HCT116 (cell line): ENCODE results near the gene SPIRE1. TPM values are rescaled to one million over a fixed set of nuclear protein-coding genes. Genes with fewer than 3 reads are reported as not detected.
A peak's percentile ranks its signal among the peaks of the same experiment; 100 is the strongest.

Experiments
- ATAC-seq: fragments of 200-7000 bp; cut with Tn5 transposase; 2 replicates; pipeline ENCODE4 v1.9.1; 2020; ENCODE audit warnings: mild to moderate bottlenecking, moderate library complexity
- BruUV-seq: library from RNA; stranded (reverse); fragments of 400-500 nt; replicated peaks from 2 replicates; lab custom pipeline; 2021; lab: Mats Ljungman, UMichigan
- CTCF ChIA-PET: fragments of 300-600 bp; sonication (Branson Sonifier 250); formaldehyde crosslinking; loops from one replicate; lab custom pipeline; 2021; ENCODE audit warnings: antibody characterized with exemption; lab: Charles Lee
- POLR2A ChIA-PET: fragments of 300-600, 350-600 bp; sonication (Branson Sonifier 250); formaldehyde crosslinking; loops from one replicate; lab custom pipeline; 2021; ENCODE audit warnings: antibody characterized with exemption; lab: Charles Lee
- RAD21 ChIA-PET, 2 experiments: fragments of 300-600 bp; sonication (Branson Sonifier 250); formaldehyde crosslinking; loops; one replicate each; lab custom pipeline; 2023; ENCODE audit warnings: low total read pairs in 2 of 2; ENCODE audit not compliant: uncharacterized antibody in 2 of 2, unreplicated experiment in 2 of 2, low non-redundant PET in 1 of 2; lab: Charles Lee
- DNase-seq: peaks from one replicate; pipeline ENCODE4 v3.0.0-alpha.2; 2010; ENCODE audit warnings: low read depth, low spot score
- H2AFZ ChIP-seq: fragments of 200-600 bp; shearing (Covaris generic), sonication (generic); 2 replicates; pipeline ENCODE4 v1.6.1; 2017; ENCODE audit warnings: low read depth, mixed run types, mixed read lengths, antibody characterized with exemption, low read length; ENCODE audit not compliant: poor library complexity, severe bottlenecking
- H3K27ac ChIP-seq: 2 replicates; pipeline ENCODE4 v1.5.1; 2012; ENCODE audit warnings: low read depth, low read length
- H3K27me3 ChIP-seq: fragments of 200-600 bp; sonication (generic); 2 replicates; pipeline ENCODE4 v1.6.1; 2016; ENCODE audit warnings: mixed run types, low read length, mixed read lengths; ENCODE audit not compliant: insufficient read depth
- H3K36me3 ChIP-seq, 2 experiments: fragments of 200-500 bp in 1 of 2; fragments of 200-600 bp in 1 of 2; sonication (Bioruptor generic) in 1 of 2; sonication (generic) in 1 of 2; 2 replicates each; pipeline versions ENCODE4 v1.5.1 to v1.6.1; 2014 to 2016; ENCODE audit warnings: low read length in 2 of 2, inconsistent platforms in 1 of 2, mixed read lengths in 1 of 2, mixed run types in 1 of 2; ENCODE audit not compliant: insufficient read depth in 2 of 2, control insufficient read depth in 1 of 2
- H3K4me1 ChIP-seq, 2 experiments: fragments of 200-600 bp in 1 of 2; sonication (generic) in 1 of 2; 2 replicates each; pipeline versions ENCODE4 v1.5.1 to v1.6.1; 2012 to 2017; ENCODE audit warnings: low read length in 2 of 2, inconsistent platforms in 1 of 2, mild to moderate bottlenecking in 1 of 2, mixed read lengths in 1 of 2, mixed run types in 1 of 2, moderate library complexity in 1 of 2; ENCODE audit not compliant: insufficient read depth in 2 of 2, control insufficient read depth in 1 of 2
- H3K4me2 ChIP-seq: fragments of 200-600 bp; sonication (generic); 2 replicates; pipeline ENCODE4 v1.6.1; 2017; ENCODE audit warnings: mixed run types, low read length, mixed read lengths
- H3K4me3 ChIP-seq, 2 experiments: fragments of 200-600 bp in 1 of 2; sonication (generic) in 1 of 2; replicated peaks in 1 of 2; 2 replicates each; pipeline ENCODE4 v1.5.1; 2011 to 2016; ENCODE audit warnings: low read length in 2 of 2, control low read depth in 1 of 2, low read depth in 1 of 2, mild to moderate bottlenecking in 1 of 2, mixed read lengths in 1 of 2, mixed run types in 1 of 2
- H3K79me2 ChIP-seq: fragments of 200-600 bp; sonication (generic); 2 replicates; pipeline ENCODE4 v1.6.1; 2017; ENCODE audit warnings: mild to moderate bottlenecking, mixed run types, low read length, moderate library complexity, mixed read lengths; ENCODE audit not compliant: insufficient read depth
- H3K9ac ChIP-seq: fragments of 200-600 bp; sonication (generic); 2 replicates; pipeline ENCODE4 v1.6.1; 2016; ENCODE audit warnings: low read length, mixed read lengths
- H3K9me2 ChIP-seq: fragments of 200-600 bp; sonication (generic), shearing (Covaris generic); 2 replicates; pipeline ENCODE4 v1.6.1; 2017; ENCODE audit warnings: mixed run types, mild to moderate bottlenecking, moderate library complexity; ENCODE audit not compliant: insufficient read depth
- H3K9me3 ChIP-seq, 2 experiments: fragments of 200-500 bp in 1 of 2; fragments of 200-600 bp in 1 of 2; sonication (Bioruptor generic) in 1 of 2; sonication (generic) in 1 of 2; 2 replicates each; pipeline ENCODE4 v1.6.1; 2014 to 2017; ENCODE audit warnings: low read length in 2 of 2, mixed read lengths in 2 of 2, inconsistent platforms in 1 of 2, low read depth in 1 of 2, mild to moderate bottlenecking in 1 of 2, mixed run types in 1 of 2, moderate library complexity in 1 of 2; ENCODE audit not compliant: control insufficient read depth in 1 of 2, insufficient read depth in 1 of 2
- H4K20me1 ChIP-seq: fragments of 200-600 bp; sonication (generic), shearing (Covaris generic); 2 replicates; pipeline ENCODE4 v1.6.1; 2017; ENCODE audit warnings: mixed run types, mild to moderate bottlenecking, moderate library complexity; ENCODE audit not compliant: insufficient read depth
- CBX3 ChIP-seq: IDR thresholded peaks from 2 replicates; pipeline ENCODE4 v1.6.1; 2012; ENCODE audit warnings: low read depth
- CEBPB ChIP-seq: IDR thresholded peaks from 2 replicates; pipeline ENCODE4 v1.6.1; 2012; ENCODE audit warnings: low read depth
- EGR1 ChIP-seq: IDR thresholded peaks from 2 replicates; pipeline ENCODE4 v1.6.1; 2012; ENCODE audit warnings: low read depth
- ELF1 ChIP-seq: IDR thresholded peaks from 2 replicates; pipeline ENCODE4 v1.6.1; 2012; ENCODE audit warnings: low read depth, borderline replicate concordance
- EZH2phosphoT487 ChIP-seq: fragments of 200-600 bp; IDR thresholded peaks from 2 replicates; pipeline ENCODE4 v1.6.1; 2018; ENCODE audit warnings: antibody characterized with exemption, borderline replicate concordance
- RAD21 ChIP-seq: IDR thresholded peaks from 2 replicates; pipeline ENCODE4 v1.6.1; 2012; ENCODE audit warnings: low read depth, mild to moderate bottlenecking
- SP1 ChIP-seq: IDR thresholded peaks from 2 replicates; pipeline ENCODE4 v1.6.1; 2012; ENCODE audit warnings: low read depth
- TCF7L2 ChIP-seq: IDR thresholded peaks from 2 replicates; pipeline ENCODE4 v1.7.0; 2011; ENCODE audit warnings: borderline replicate concordance, inconsistent platforms; ENCODE audit not compliant: insufficient read depth, insufficient read length; ENCODE audit errors: extremely low read depth
- intact Hi-C: fragments of 100-400 bp; cut with micrococcal nuclease; formaldehyde crosslinking; loops from 2 replicates; pipeline ENCODE4 v1.10.0; 2022
- total RNA-seq: library from RNA; stranded (reverse); gene quantifications from one replicate; pipeline ENCODE4 v1.2.1, GENCODE V29; 2021; ENCODE audit not compliant: unreplicated experiment
- TF ChIP-seq, protein P1 (sequence below), 3 experiments: fragments of 200-600 bp in 1 of 3; sonication (generic) in 1 of 3; IDR thresholded peaks in 2 of 3; conservative IDR thresholded peaks in 1 of 3; 2 replicates each; pipeline ENCODE4 v1.5.1; 2012 to 2017; ENCODE audit warnings: low read depth in 2 of 3, low read length in 2 of 3, antibody characterized with exemption in 1 of 3, borderline replicate concordance in 1 of 3, control low read depth in 1 of 3, mild to moderate bottlenecking in 1 of 3, mixed read lengths in 1 of 3, mixed run types in 1 of 3, moderate library complexity in 1 of 3; ENCODE audit not compliant: insufficient read depth in 1 of 3
- TF ChIP-seq, protein P2 (sequence below): IDR thresholded peaks from 2 replicates; pipeline ENCODE4 v1.6.1; 2012

Gene SPIRE1
- total RNA-seq, 1 experiment from 2014 or later, result 26.6 TPM

DNA sequence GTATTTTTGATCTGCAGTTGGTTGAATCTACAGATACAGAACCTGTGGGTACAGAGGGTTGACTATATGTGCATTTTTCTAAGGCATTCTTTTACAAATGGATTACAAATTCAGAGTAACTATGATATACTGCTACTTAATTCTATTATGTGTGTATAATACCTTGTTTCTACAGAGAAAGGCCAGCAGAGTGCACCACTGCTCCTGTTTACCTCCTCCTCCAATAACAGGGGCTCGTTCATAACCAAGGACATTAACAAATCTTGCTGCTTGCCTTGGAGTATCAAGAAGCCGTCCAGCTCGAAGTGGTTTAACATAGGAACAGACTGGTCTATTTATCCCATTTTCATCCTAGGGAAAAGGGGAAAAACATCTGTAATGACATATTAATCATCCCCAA, 28.2 kb upstream of the SPIRE1 start:
- CTCF ChIA-PET, result interaction anchor here (0.8 kb wide), 1 partner anchor 58 kb away, joined by 3 read pairs; no protein-coding TSS in a partner anchor
- DNase-seq, result peak; percentile 22

More for the DNA sequence above, 28.2 kb upstream of the SPIRE1 start:
- H3K9me3 ChIP-seq, result no peaks in the 10 kb centered on the region
- no TSS peak for BruUV-seq
- no peaks in the 10 kb centered on the region for H3K4me1 ChIP-seq
- no peaks in the 10 kb centered on the region for H3K79me2 ChIP-seq
- intact Hi-C loops, result loop anchor here (1.0 kb wide), 1 partner anchor 248 kb away; no protein-coding TSS in a partner anchor
- RAD21 ChIA-PET, result no interaction called here
- H3K36me3 ChIP-seq, result no peaks in the 10 kb centered on the region; a peak in 1 of 4 replicates
- peak; percentile 91 for ATAC-seq
- H3K27me3 ChIP-seq, result no peaks in the 10 kb centered on the region
- H3K9ac ChIP-seq, result no peak overlapping the region
- no peak overlapping the region for H2AFZ ChIP-seq
- no peaks in the 10 kb centered on the region for H3K9me2 ChIP-seq
- H4K20me1 ChIP-seq, result no peaks in the 10 kb centered on the region
- H3K4me3 ChIP-seq, result no peak overlapping the region
- POLR2A ChIA-PET, result no interaction called here
- H3K27ac ChIP-seq, result no peak overlapping the region
- no peak overlapping the region for H3K4me2 ChIP-seq
- no peak for TF ChIP-seq EZH2phosphoT487
- TF ChIP-seq, protein P1, sequence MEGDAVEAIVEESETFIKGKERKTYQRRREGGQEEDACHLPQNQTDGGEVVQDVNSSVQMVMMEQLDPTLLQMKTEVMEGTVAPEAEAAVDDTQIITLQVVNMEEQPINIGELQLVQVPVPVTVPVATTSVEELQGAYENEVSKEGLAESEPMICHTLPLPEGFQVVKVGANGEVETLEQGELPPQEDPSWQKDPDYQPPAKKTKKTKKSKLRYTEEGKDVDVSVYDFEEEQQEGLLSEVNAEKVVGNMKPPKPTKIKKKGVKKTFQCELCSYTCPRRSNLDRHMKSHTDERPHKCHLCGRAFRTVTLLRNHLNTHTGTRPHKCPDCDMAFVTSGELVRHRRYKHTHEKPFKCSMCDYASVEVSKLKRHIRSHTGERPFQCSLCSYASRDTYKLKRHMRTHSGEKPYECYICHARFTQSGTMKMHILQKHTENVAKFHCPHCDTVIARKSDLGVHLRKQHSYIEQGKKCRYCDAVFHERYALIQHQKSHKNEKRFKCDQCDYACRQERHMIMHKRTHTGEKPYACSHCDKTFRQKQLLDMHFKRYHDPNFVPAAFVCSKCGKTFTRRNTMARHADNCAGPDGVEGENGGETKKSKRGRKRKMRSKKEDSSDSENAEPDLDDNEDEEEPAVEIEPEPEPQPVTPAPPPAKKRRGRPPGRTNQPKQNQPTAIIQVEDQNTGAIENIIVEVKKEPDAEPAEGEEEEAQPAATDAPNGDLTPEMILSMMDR (IDR thresholded peaks at IDR 0.05 in 2 of 3, conservative IDR thresholded peaks at IDR 0.05 in 1 of 3; ENCODE audit: borderline replicate concordance in 1 of 3, insufficient read depth in 1 of 3, low read depth in 2 of 3, low read length in 2 of 3), result peak; percentile 18 to 43 (median 37); a peak in 3 of 6 replicates
- TF ChIP-seq RAD21, result peak; percentile 30; the same call in 1 of the 2 replicates
- no peak for TF ChIP-seq ELF1
- no peak for TF ChIP-seq TCF7L2
- TF ChIP-seq EGR1, result no peak
- TF ChIP-seq, protein P2, sequence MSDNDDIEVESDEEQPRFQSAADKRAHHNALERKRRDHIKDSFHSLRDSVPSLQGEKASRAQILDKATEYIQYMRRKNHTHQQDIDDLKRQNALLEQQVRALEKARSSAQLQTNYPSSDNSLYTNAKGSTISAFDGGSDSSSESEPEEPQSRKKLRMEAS, result no peak
- TF ChIP-seq CBX3, result no peak
- no peak for TF ChIP-seq SP1
- no peak for TF ChIP-seq CEBPB
